CD1c-positive myeloid dendritic cell (primary cell): Measurements from ENCODE around the gene NHLRC4.

Source experiments
- DNase-seq: peaks from one replicate; pipeline ENCODE4 v3.0.0-alpha.2; 2016; ENCODE audit errors: extremely low spot score

Gene NHLRC4

DNA sequence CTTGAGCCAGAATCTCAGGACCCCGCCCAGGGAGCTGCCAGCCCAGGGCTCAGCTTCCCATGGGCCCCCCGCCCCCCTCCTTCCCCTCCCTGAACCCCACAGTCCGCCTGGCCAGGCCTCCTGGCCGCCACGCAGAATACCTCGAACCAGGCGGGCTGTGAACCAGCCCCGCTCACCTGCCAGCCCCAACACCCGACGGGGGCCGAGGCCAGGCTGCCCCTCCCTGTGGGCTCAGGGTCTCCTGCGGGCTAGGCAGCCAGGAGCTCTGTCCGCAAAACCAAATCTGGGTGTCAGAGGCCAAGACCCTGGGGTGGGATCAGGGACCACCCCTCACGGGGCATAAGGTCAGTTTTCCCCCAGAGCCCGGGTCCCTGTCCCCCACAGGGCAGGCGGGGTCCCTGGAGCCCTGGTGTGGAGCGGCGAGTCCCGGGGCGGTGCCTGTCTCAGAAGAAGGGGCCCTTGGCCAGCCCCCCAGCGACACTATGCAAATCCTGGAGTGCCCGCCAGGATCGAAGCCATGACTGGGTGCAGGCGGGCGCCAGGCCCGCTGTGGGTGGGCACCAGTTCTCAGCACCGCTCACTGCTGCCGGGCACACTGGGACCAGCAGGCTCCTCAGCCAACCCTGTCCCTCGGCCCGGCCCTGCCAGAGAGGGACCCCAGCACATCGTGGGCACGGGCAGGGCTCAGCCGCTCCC is 13.1 kb upstream of the NHLRC4 start:
- DNase-seq = no peak

DNA sequence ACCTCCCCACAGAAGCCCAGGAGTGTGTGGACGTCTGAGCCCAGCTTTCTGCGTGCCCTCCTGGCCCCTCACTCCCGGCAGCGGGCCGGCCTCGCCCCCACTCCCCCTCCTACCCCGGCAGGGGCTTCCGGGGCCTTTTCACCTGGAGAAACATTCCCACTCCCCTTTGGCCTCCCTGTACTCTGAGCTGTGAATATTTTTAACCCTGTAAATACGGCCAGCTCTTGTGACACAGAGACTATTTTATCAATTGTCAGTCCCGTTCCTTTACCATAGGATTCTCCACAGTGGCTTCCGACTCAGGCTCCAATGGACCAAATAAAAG is 12.5 kb upstream of the NHLRC4 start:
- no peak for DNase-seq

DNA sequence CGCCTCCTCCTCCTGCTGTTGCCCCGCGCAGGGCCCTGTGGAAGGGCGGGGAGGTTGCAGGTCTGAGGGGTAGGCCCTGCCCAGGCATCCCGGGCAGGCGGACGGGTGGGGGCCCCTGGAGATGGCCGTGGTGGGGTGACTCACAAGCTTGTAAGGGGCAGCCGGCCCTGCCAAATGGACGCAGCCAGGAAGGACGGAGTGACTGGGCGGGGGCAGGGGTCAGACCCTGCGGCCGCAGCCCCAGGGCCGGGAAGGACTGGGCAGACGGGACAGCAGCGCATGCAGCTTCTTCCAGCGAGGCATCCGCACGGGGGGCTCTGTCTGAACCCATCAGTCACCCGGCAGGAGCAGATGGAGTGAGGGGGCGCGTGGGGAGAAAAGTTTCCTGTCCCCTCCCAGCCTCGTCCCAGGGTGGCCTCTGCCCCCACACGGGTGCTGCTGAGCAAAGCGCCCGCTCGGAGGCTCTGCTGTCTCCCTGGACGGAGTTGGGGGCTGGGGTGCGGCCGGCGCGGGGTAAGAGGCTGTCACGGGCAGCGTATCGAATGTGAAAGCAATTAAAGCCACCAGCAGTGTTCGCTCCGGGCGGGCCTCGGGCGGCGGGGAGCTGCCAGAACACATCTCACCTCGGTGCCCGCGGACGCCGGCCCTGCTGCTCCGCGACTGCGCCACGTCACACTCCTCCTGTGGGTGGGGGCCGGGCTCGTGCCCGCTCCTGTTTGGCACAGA is 12.0 kb upstream of the NHLRC4 start:
- no peak for DNase-seq

DNA sequence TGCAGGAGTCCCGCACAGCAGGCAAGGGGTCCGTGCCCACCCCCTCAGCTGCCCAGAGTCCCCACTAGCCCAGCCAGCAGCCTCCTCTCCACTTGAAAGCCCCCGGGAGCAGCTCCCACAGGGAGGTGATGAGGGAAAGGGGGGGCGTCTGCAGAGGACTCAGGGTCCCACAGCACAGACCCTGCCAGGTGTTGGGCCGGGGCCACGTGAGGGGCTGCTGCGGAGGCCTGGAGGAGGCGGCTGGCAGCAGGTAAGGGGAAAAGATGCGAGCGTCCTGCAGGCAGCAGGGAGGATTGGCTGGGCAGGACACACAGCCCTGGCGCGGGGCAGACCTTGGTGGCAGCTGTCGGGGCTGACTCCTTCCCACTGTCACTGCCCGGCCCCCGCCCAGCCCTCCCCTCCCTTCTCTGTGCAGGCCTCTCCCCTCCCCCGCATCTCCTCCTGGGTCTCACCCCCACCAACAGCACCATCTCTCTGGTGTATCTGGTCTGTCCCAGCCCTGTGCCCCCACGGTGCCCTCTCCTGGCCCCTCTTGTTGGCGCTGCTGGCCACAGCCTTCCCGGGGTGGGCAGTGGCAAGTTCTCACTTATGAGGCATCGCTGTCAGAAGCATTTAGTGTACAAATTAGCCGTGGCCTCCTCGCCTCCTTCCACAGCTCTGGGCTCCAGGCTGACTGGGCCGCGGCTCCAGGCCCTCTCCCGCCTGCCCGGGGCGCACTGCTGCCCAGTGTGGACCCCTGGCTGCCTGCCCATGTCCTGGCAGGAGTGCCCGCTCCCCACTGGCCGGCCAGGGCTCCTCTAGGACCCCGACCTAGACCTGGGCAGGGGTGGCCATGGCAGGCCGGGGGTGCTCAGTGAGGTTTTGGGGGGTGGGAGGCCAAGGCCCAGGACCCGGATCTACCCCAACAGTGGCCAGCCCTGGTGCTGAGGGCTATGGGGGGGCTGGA is 11.0 kb upstream of the NHLRC4 start:
- DNase-seq = no peak

DNA sequence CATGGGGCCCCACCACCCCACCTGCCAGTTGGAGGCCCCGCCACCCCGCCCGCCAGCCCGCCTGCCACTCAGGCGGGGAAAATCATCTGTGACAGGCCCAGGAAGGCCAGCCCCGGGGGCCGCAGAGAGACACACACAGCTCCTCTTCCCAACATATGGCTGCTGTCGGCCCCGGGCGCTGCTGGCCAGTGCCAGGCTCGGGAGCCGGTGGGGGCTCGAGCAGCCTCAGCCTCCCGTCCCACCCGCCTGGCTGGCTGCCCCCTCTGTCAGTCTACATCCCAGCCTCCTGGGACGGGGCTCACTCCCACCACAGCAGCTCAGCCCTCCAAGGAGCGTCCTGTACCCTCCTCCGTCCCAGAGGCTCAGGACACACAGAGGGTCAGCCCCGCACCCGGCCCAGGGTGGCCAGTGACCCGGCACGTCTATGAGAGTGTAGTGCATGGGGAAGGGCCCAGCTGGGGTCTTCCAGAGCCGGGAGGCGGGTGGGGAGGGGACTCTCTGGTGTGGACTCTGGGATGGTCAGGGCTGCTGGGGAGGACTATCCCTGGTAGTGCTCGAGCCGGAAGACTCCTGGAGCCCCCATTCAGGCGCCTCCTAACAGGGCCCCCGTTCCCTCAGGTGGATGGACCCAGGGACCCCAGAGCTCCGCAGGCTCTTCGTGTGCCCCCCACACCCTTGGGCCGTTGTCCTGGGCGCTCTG is 10.2 kb upstream of the NHLRC4 start:
- no peak for DNase-seq

DNA sequence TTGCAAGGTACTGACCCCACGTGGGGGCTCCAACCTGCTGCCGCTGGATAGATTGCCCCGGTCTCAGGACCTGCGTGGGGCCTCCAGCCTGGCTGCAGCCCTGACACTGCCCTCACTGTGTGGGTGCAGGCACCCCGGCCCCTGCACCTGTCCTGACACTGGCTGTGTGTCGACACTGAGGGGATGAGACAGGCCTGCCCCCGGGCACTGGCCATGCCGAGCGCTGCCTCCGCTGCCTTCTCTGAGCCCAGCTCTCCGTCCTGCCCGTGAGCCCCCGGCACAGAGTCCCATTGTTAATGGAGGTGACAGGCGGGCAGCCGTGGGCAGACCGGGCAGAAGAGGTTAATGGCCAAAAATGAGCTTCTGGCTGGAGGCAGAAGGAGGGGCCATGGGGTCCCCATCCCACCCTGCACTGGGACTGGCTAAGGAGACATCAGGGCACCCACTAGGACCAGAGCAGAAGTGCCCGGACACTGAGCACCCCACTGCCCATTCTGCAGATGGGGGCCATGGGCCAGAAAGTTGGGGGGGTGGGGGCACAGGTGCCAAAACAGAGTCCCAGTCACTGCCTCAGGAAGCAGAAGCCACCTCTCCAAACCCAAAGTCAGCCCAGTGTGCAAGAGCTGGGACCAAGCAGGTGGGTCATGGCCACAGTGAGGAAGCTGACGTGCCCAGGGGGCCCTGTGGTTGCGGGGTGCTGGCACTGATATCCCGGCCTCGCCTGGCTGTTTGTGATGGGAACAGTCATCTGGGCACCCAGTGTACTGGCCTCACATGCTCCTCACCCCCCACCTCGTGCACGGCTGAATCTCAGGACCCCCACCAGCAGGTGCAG is 9.1 kb upstream of the NHLRC4 start:
- no peak for DNase-seq

DNA sequence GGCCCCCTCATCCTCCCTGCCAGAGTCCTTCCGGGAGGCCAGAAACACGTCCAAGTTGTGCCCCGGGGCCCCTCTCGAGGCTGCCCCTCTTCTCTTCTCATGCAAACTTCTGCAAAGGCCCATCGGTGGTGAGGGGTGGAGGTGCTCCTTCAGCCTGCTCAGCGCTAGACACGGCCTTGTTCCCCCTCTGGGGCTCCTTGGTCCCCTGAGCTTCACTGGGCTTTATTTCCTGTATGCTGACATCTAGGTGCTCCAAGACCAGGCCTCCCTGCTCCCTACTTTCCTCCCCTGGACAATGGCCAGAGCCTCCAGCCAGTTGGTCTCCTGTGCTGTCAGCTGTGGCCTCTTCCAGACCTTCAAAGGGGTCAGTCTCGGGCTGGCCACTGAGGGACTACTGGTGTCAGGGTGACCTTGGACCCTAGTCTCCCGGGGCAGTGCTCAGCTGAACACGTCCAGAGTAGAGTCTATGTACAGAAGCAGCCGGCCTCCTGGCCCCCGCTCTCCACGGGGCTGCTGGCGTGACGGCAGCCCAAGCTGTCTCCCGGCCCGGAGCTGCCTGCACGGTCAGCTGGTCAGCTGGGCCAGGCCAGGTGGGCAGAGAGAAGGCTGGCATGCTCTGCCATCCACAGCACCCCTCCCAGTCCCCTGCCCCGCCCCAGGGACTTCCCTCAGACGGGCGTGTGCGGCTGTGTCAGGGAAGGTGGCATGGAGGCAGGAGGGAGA is 8.3 kb upstream of the NHLRC4 start:
- no peak for DNase-seq

DNA sequence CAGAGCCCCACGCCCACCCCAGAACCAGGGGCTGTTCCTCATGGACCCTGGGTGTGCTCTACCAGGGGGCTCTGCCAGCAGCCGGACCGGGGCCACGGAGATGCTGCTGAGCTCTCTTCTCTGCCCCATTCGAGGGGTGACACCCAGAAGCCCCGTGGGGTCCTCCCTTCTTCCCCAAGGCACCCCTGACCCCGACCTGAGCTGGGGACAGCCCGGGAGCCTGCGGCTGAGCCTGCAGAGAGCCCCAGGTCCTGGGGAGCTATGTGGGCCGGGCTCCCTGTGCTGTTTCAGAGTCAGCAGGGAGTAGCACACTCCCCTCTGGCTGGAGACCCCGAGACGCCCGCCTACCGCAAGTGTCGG is 7.8 kb upstream of the NHLRC4 start:
- no peak for DNase-seq

DNA sequence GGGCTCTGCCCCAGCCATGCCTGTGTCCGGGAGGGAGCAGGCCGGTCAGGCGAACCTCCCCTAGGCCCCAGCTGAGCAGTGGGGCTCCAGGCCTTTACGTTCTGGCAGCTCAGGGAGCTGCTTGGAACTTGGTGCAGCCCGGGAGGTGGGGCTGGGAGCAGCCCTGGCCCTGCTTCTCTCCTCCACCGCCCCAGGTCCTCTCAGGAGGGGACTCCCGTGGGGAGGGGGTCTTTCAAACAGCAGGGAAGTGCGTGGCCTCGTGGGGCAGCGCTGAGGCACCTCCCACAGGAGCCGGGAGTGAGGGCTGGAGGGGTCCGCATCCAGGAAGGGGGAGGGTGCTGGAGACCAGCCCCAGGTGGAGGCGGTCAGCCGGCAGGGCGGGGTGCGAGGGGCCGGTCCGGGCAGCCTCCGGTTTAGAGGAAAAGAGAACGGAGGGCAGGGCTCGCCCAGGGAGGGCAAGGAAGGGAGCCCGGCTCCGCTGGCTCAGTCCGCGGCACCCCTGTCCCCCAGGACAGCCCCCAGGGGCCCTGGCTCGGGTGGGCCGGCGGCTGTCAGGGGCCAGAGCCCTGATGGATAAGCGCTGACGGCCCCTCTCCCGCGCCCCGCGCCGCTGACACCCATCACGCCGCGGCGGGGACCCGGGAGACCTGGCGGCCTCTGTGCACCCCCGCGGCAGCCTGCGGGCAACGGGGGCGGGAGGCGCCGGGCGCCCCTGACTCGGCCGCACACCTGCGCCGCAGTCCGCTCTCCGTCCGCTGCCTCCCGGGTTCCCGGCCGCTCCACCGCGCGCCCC is 7.2 kb upstream of the NHLRC4 start:
- DNase-seq = no peak

DNA sequence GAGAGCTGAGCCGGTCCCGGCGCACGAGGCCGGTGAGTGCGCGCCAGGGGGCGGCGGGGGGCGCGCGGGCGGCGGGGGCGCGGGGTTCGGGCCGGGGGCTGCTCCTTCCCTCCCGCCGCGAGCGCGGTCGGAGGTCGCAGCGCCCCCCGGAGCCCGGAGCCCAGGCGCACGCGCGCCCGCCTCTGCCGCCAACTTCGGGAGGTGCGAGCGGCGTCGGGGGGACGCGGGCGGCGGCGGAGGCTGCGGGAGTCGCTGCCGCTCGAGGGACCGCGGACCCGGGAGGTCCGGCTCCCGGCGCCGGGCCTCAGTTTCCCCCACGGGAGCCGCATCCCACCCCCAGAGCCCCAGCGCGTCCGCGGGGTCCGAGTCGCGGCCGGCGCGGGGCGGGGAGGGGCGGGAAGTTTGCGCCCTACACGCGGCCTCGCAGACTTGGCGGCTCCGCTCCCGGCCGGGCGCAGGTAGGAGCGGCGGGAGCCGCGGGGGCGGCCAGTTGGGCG is 6.6 kb upstream of the NHLRC4 start, which contains the start of gene PRR35:
TSS of gene PRR35 (plus strand) at position 191 of the 497 bp plus-strand sequence. CDS start 2,901 bp downstream, outside the sequence.
- DNase-seq = no peak

DNA sequence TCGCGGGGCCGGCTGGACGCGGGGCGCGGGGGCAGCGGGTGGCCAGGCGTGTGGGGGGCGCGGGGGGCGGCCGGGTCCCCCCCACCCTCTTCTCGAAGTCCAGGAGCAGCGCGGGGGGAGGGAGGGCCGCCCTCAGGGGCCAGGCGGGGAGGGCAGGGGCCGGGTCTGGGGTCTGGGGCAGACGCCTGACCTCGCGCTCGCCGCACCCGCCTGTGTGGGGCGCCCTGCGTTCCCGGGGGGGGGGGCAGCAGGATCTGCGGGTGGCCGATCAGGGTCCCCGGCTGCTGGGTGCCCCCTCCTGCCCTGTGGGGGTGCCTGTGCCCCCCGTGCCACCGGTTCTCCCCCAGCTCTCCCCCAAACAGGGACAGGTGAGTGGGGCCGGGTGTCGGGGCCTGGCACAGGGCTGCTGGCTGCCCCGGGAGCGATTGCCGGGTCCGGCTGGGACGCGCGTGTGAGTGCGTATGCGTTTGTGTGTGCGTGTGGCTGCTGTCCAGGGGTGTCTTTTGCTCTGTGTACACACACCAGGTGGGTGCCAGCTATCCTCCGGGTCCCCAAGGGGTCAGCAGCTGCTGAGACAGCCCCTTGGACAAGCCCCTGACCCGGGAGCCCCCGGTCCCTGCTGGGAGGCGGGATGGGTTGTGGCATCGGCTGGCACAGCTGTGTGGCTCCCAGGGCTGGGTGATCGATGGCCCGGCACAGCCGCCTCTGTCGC is 5.9 kb upstream of the NHLRC4 start:
- DNase-seq = no peak

DNA sequence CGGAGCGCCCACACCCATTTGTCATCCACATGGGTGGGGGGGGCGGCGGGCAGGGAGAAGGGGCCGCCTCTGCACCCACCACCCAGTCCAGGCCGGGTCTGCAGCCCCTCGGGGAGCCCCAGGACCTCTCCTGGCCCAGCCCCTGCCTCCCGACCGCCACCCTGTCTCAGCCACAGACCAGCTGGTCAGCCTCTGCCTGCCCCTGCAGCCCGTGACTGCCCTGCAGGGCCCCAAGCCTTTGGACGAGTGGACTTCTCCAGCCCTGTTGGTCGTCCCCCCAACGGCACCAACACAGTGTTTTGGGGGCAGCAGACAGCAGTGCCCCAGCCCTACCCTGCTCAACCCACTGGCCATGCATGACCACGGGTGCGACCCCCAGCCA is 5.4 kb upstream of the NHLRC4 start:
- no peak for DNase-seq

DNA sequence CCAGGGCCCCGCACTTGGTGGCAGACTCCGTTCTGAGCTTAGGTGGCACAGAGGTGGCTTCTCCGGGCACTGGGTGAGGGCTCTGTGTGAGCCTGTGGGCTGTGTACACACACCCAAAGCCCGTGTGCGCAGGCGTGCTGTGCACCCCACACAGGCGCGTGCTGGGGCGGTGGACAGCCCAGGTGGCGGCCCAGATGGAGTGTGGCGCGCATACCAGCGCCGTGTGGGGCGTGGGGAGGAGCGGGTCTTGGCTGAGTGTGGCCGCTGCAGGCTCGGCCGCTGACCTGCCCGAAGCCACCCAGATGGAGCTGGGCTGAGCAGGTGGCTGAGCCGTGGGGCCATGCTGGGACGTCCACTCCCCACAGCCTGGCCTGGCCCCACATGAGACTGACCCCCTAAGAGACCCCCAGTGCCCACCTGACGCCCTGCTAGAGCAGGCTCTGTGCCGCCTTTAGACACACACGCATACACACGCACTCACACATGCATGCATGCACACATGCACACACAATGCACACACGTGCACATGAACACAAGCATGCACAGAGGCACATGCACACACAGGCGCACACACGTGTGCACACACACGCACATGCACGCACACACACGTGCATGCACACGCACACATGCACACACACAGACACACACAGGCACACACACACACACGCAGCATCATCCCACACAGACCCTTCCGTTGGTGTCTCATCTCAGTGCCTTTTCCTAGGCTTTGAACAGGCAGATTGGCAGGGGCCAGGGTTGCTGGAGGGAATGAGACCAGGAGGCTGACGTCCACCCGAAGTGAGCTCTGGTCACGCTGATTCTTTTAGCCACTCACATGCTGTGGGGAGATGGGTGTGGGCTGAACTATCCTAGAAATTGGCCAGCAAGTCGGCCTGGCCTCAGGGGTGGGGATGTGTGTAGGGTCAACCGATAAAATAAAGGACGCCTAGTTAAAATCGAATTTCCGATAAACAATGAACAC is 4.6 kb upstream of the NHLRC4 start:
- no peak for DNase-seq

DNA sequence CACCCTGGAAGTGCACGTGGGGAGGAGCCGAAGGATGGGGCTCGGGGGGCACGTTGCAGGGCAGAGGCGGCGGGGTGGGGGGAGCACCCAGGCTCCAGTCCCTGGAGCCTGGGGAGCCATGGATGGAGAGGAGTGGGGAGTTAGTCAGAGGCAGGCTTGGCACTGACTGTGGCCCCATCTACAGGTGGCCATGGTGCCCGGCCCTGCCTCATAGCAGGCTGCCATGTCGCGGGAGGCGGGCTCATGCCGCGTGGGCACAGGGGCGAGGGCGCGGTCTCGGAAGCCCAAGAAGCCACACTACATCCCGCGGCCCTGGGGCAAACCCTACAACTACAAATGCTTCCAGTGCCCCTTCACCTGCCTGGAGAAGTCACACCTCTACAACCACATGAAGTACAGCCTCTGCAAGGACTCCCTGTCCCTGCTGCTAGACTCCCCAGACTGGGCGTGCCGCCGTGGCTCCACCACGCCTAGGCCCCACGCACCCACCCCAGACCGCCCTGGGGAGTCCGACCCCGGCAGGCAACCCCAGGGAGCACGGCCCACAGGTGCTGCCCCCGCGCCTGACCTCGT is 3.6 kb upstream of the NHLRC4 start:
- no peak for DNase-seq

DNA sequence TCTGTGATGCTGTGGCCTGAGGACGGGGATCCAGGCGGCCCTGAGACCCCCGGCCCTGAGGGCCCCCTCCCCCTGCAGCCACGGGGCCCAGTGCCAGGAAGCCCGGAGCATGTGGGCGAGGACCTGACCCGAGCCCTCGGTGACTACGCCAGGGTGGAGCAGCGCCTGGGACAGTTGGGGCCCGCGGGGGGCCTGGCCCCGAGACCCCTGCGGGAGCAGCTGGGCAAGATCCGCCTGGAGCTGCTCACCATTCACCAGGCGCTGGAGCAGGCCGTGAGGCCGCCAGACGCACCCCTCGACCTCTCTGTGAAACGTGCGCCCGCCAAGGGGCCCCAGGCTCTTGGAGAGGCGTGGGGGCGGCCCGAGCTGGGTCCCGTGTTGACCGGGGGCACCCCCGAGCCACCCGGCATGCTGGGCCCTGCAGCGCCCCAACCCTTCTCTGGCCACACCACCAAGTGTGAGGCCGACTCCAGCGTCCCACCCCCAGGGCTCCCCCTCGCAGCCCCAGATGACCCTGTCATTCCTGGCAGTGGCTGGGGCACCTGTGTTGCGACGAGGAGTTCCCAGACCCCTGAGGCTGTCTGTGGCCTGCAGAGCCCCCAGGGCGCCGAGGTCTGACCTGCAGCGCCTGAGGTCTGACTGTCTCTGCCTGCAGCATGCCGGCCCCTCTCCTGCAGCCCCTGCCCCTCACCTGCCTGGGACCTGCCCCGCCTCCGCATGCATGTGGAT is 2.0 kb upstream of the NHLRC4 start:
- no peak for DNase-seq
